HEK293T (cell line): ENCODE data around the gene ANKMY1.

ENCODE experiments used
- CTCF ChIA-PET: fragments of 350-600 bp; formaldehyde crosslinking; extraction: SDS; loops from one replicate; lab custom pipeline; 2021; ENCODE audit warnings: antibody characterized with exemption, inconsistent platforms; lab: Yijun Ruan, JAX
- POLR2A ChIA-PET: fragments of 350-600 bp; formaldehyde crosslinking; extraction: SDS; loops from one replicate; lab custom pipeline; 2020; ENCODE audit warnings: antibody characterized with exemption, inconsistent platforms; lab: Yijun Ruan, JAX
- DNase-seq: peaks from one replicate; pipeline ENCODE4 v3.0.0; 2012; ENCODE audit warnings: mixed read lengths; ENCODE audit errors: extremely low spot score
- ARNT ChIP-seq: fragments of 450-650 bp; IDR thresholded peaks from 2 replicates; pipeline ENCODE4 v1.6.1; 2017; ENCODE audit warnings: mild to moderate bottlenecking
- BHLHE40 ChIP-seq: fragments of 450-650 bp; IDR thresholded peaks from 2 replicates; pipeline ENCODE4 v1.6.1; 2016; ENCODE audit warnings: mild to moderate bottlenecking, moderate library complexity, borderline replicate concordance
- CTBP1 ChIP-seq: fragments of 450-650 bp; IDR thresholded peaks from 2 replicates; pipeline ENCODE4 v1.6.1; 2016; ENCODE audit warnings: borderline replicate concordance
- ELF4 ChIP-seq: fragments of 450-650 bp; IDR thresholded peaks from 2 replicates; pipeline ENCODE4 v1.6.1; 2017; ENCODE audit warnings: antibody characterized with exemption
- FOXA1 ChIP-seq: fragments of 450-650 bp; IDR thresholded peaks from 2 replicates; pipeline ENCODE4 v1.6.1; 2016; ENCODE audit warnings: mild to moderate bottlenecking
- FOXK2 ChIP-seq: fragments of 450-650 bp; IDR thresholded peaks from 2 replicates; pipeline ENCODE4 v1.6.1; 2016; ENCODE audit warnings: mild to moderate bottlenecking
- FOXM1 ChIP-seq: fragments of 450-650 bp; IDR thresholded peaks from 2 replicates; pipeline ENCODE4 v1.6.1; 2017; ENCODE audit warnings: mild to moderate bottlenecking, borderline replicate concordance
- HDGF ChIP-seq: fragments of 450-650 bp; IDR thresholded peaks from 2 replicates; pipeline ENCODE4 v1.6.1; 2017; ENCODE audit warnings: antibody characterized with exemption, borderline replicate concordance
- L3MBTL2 ChIP-seq: fragments of 450-650 bp; conservative IDR thresholded peaks from 2 replicates; pipeline ENCODE4 v1.6.1; 2016; ENCODE audit warnings: mild to moderate bottlenecking
- LEF1 ChIP-seq: fragments of 450-650 bp; IDR thresholded peaks from 2 replicates; pipeline ENCODE4 v1.6.1; 2017; ENCODE audit warnings: mild to moderate bottlenecking, borderline replicate concordance
- NFRKB ChIP-seq: fragments of 450-650 bp; IDR thresholded peaks from 2 replicates; pipeline ENCODE4 v1.6.1; 2016; ENCODE audit warnings: mild to moderate bottlenecking, moderate library complexity
- PKNOX1 ChIP-seq: fragments of 450-650 bp; IDR thresholded peaks from 2 replicates; pipeline ENCODE4 v1.6.1; 2016
- SP1 ChIP-seq: fragments of 450-650 bp; IDR thresholded peaks from 2 replicates; pipeline ENCODE4 v1.6.1; 2017
- SUZ12 ChIP-seq: fragments of 450-650 bp; IDR thresholded peaks from 2 replicates; pipeline ENCODE4 v1.6.1; 2016; ENCODE audit warnings: mild to moderate bottlenecking
- TARDBP ChIP-seq: fragments of 450-650 bp; IDR thresholded peaks from 2 replicates; pipeline ENCODE4 v1.6.1; 2016
- ZNF384 ChIP-seq: fragments of 450-650 bp; IDR thresholded peaks from 2 replicates; pipeline ENCODE4 v1.6.1; 2016

ANKMY1 gene

GRCh38 chr2:240581811-240582210, 24.0 kb upstream of the ANKMY1 start:
- ChIA-PET POLR2A (interaction anchor here (0.9 kb wide), 1 partner anchor 21 kb away, joined by 4 read pairs; the partner anchor contains the start of gene DUSP28), CTCF (no interaction called here)
- no peak for DNase-seq
- TF ChIP-seq ARNT (no peak), SUZ12 (no peak), CTBP1 (no peak), TARDBP (no peak), ELF4 (no peak), FOXA1 (no peak), HDGF (no peak), ZNF384 (no peak), NFRKB (no peak), FOXK2 (no peak), PKNOX1 (no peak), LEF1 (no peak), SP1 (no peak), L3MBTL2 (no peak), BHLHE40 (no peak), FOXM1 (no peak)

GRCh38 chr2:240579771-240580614, 22.2 kb upstream of the ANKMY1 start:
- TF ChIP-seq HDGF (no peak), FOXM1 (no peak), SP1 (no peak), PKNOX1 (no peak), FOXK2 (no peak), CTBP1 (no peak), ELF4 (no peak), ZNF384 (no peak), NFRKB (no peak), TARDBP (no peak), FOXA1 (no peak), ARNT (no peak), SUZ12 (no peak), L3MBTL2 (no peak), LEF1 (no peak), BHLHE40 (no peak)
- DNase-seq, result no peak
- ChIA-PET POLR2A (no interaction called here), CTCF (interaction anchor here (0.6 kb wide), 1 partner anchor 13 kb away, joined by 3 read pairs; no protein-coding TSS in a partner anchor)

GRCh38 chr2:240579071-240579762, 21.4 kb upstream of the ANKMY1 start:
- POLR2A ChIA-PET, result no interaction called here
- CTCF ChIA-PET, result no interaction called here
- TF ChIP-seq CTBP1, result no peak
- TF ChIP-seq ARNT, result no peak
- no peak for TF ChIP-seq L3MBTL2
- no peak for TF ChIP-seq FOXA1
- DNase-seq, result no peak

- TF ChIP-seq FOXM1 (no peak), ELF4 (no peak)
- POLR2A ChIA-PET, result interaction anchor here (2.8 kb wide), 1 partner anchor 8 kb away, joined by 15 read pairs; the partner anchor contains the start of gene CAPN10
- DNase-seq, result no peak
- CTCF ChIA-PET, result no interaction called here
These were observed 20.7 kb upstream of the ANKMY1 start for GRCh38 chr2:240578488-240578887.

- DNase-seq, result no peak
- ChIA-PET POLR2A (interaction anchor here (2.8 kb wide), 1 partner anchor 8 kb away, joined by 15 read pairs; the partner anchor contains the start of gene CAPN10), CTCF (no interaction called here)
- TF ChIP-seq BHLHE40, result no peak
These were observed 20.3 kb upstream of the ANKMY1 start for GRCh38 chr2:240578110-240578450.

- no peak for DNase-seq
- TF ChIP-seq L3MBTL2, result no peak
- no peak for TF ChIP-seq PKNOX1
- no peak for TF ChIP-seq LEF1
- TF ChIP-seq ELF4, result no peak
- TF ChIP-seq NFRKB, result no peak
- TF ChIP-seq FOXA1, result no peak
- TF ChIP-seq FOXK2, result no peak
- TF ChIP-seq BHLHE40, result no peak
- no peak for TF ChIP-seq SP1
- TF ChIP-seq FOXM1, result no peak
- TF ChIP-seq HDGF, result no peak
- TF ChIP-seq CTBP1, result no peak
- TF ChIP-seq SUZ12, result no peak
- TF ChIP-seq ARNT, result no peak
- TF ChIP-seq ZNF384, result no peak
- TF ChIP-seq TARDBP, result no peak
These were observed 19.7 kb upstream of the ANKMY1 start for GRCh38 chr2:240577281-240578109.

More at GRCh38 chr2:240577281-240578109, 19.7 kb upstream of the ANKMY1 start:
- CTCF ChIA-PET, result no interaction called here
- POLR2A ChIA-PET, result interaction anchor here (2.8 kb wide), 1 partner anchor 9 kb away, joined by 15 read pairs; the partner anchor contains the start of gene CAPN10
